Measurements from ENCODE around the gene PRSS57.
"Not testable (repeated sequence)": the region's sequence is repeated elsewhere in the genome, so short reads cannot be mapped to it uniquely, and the experiment has no call there.

PRSS57 gene

GRCh38 chr19:674282-675151 is 20.7 kb downstream of the PRSS57 start:
- DNase-seq (ENCODE audit: low spot score) = no peak

DNA sequence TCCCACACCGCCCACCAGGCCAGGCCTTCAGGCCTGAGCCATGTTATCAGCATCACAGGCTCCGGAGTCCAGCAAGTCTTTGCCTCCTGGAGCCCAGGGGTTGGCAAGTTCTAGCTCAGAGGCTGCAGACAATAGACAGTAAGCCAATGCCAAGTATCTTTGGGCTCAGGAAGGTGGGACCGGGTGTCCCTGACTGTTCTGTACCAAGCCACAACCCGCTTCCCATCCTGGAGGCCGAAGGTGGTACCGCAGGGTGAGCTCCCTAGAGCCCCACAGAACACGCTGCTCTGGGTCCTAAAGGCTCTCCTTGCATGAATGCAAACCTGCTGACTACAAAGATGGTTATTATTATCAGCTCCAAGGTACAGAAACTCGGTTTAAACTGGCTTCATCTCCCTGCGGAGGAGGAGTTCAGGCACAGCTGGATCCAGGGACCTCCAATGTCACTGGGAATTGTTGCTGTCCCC is 24.6 kb downstream of the PRSS57 start:
- no peak for DNase-seq (ENCODE audit: low spot score)

DNA sequence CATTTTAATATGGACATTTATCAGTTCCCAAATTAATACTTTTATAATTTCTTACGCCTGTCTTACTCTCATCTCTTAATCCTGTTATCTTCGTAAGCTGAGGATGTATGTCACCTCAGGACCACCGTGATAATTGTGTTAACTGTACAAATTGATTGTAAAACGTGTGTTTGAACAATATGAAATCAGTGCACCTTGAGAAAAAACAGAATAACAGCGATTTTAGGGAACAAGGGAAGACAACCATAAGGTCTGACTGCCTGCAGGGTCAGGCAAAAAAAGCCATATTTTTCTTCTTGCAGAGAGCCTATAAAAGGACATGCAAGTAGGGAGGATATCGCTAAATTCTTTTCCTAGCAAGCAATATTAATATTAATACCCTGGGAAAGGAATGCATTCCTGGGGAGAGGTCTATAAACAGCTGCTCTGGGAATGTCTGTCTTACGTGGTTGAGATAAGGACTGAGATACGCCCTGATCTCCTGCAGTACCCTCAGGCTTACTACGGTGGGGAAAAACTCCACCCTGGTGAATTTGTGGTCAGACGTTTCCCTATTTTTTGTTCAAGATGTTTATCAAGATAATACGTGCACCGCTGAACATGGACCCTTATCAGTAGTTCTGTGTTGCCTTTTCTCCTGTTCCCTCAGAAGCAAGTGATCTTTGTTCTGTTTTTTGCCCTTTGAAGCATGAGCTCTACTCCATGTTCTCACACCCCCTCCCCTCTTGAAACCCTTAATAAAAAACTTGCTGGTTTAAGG is 26.4 kb downstream of the PRSS57 start:
- not testable (repeated sequence) for DNase-seq (ENCODE audit: low spot score)

GRCh38 chr19:666985-667573 is 28.2 kb downstream of the PRSS57 start:
- DNase-seq (ENCODE audit: low spot score) = not testable (repeated sequence)

DNA sequence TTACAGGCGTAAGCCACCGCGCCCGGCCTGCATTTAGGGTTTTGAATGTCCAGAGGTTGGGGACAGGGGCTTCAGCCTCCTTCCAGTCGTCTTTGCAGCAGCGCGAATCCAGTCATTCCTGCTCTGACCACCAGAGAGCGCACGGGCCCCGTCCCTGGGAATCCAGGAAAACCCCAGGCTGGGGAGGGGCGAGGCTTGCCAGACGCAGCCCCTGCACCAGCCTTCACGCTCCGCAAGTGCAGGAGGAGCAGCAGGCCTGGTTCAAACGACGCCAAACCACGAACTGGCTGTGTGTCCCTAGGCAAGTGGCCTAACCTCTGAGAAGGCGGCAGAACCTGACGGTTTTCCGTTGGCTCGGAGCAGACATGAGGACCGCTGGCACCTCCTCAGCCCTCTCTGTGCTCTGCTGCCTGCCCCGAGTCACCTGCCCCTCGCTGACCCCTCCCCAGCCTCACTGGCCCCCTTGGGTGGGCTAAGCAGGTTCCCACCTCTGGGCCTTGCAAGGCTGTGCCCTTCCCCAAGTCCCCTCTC is 30.3 kb downstream of the PRSS57 start:
- peak; percentile 86 for DNase-seq (ENCODE audit: low spot score)

DNA sequence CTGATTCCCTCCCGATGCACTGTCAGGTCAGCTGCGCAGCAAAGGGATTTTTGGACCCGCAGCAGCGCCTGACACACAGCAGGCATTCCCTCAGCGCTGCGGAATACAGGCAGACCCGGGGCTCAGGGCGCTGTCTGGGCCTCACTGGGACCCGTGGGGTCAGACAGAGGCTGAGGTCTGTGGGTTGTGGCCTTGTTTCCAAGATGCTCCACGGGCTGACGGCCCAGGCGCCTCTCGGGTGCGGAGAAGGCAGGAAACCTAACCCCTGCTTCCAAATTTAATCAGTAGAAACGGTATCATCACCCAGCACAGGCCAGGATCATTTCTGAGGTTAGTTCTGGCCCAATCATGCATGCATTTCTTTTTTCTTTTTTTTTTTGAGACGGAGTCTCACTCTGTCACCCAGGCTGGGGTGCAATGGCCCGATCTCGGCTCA is 31.6 kb downstream of the PRSS57 start:
- DNase-seq (ENCODE audit: low spot score) = no peak

DNA sequence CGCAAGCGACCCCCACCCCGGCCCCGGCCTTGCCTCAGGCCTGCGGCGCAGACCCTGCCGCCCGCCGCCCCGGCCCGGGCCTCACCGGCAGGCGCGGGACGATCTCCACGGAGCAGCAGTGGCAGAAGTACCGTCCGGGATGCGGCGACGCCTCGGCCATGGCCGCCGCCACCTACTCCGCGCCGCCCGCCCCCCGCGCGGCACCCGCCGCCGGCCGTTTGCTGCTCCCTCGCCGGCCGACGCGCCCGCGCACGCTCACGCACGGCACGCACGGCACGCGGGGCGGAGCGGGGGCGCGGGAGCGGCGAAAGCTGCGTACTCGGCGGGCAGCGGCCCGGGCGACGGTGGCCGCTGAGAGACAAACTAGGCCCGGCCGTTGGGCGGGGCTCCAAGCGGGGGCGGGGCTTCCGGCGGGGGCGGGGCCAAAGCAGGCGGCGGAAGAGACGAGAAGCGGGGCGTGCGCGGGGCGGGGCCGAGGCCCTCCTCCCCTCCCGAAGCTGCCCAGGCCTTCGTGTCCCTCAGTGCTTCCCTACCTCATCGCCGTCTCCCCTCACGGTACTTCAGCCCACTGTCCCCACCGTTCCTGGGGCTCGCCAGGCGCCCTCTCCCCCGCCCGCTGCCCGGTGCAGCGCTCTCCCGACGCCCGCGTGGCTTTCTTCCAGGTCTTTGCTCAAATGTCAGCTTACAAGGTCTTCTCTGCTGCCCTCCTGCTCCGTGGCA is 32.1 kb downstream of the PRSS57 start, which contains the start of gene RNF126:
Gene RNF126 (minus strand): TSS at position 253 of the 720 bp plus-strand sequence. CDS start 93 bp downstream, at position 160.
- peak; percentile 95 for DNase-seq (ENCODE audit: low spot score)

DNA sequence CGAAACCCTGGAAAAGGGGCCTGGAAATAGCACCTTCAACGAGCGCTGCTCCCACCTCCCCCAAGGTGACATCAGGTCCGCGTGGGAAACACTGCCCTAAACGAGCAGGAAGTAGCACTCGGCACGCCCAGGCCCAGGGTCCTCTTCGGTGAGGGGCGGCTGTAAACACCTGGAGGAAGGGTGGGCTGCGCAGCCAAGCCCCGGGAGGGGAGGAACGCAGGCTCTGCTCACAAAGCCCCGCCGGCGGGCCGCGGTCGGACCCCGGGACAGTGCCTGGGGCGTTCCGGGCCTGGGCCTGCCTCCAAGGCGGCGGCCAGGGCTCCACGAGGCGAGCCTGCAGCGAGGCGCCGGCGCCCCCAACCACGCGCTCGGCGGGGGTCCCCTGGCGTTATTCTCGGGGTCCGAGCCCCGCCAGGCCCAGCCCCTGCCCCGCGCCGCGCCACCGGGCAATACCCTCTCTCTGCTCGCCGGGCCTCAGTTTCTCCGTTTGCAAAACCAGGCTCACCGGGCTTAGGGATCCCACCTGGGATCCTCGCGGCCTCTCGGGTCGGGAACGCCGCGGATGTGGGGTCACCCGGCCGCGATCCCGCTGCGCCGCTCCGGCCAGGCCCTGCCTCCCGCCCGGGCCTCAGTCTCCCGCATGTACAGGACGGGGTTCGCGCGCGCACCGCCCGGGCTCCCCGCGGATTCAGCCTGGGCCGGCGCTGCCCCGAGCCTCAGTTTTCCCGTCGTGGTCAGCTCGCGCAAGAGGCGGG is 32.9 kb downstream of the PRSS57 start:
- DNase-seq (ENCODE audit: low spot score) = peak; percentile 71

- DNase-seq (ENCODE audit: low spot score) = peak; percentile 73
Observed at GRCh38 chr19:661427-662196, 33.6 kb downstream of the PRSS57 start.

DNA sequence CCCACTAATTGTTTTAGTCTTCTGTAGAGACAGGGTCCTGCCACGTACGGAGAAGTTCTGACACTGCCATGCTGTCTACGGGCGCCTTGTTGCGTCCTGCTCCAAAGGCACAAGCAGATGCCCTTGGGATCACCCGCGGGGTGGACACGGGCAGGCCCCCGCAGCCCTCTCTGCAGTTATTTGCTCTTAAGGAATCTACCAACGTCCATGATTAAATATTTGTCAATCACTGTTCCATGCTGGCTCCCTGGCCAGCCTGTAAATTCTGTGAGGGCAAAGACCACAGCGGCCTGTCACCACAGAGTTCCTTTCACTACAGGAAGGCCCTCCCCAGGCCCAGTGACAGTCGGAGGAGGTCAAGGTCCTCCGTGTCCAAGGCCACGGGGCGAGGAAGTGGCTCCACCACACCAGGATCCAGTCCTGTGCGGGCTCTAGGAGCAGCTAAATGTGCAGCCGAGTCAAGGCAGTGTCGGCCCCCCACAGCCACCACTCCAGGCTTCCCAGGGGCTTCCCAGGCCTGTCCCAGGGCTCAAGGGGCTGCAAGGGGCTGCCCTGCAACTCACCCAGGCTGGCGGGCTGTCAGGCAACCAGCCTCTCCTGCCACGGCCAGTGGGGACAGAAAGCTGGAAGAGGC is 34.3 kb downstream of the PRSS57 start:
- DNase-seq (ENCODE audit: low spot score) = no peak

- DNase-seq (ENCODE audit: low spot score) = no peak
Observed at GRCh38 chr19:658916-659839, 36.1 kb downstream of the PRSS57 start.

- DNase-seq (ENCODE audit: low spot score) = no peak
Observed at GRCh38 chr19:658059-658839, 37.0 kb downstream of the PRSS57 start.

DNA sequence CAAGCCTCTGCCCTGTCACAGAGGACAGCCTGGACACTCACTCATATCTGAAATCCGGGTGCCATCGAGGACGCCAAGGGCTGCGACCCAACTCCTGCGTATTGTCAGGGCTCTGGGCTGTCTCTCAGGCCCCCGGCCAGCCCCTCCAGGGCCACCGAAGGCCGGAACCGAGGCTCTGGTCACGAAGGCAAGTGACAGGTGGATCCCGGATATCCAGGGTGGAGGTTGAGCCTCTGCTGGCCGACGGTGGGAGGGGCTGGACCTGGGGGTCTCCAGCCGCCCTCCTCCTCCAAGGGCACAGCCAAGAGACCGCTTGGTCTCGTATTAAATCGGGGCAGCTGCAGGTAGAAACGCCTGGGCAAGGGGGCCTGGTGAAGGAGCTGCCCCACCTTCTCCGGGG is 37.6 kb downstream of the PRSS57 start:
- no peak for DNase-seq (ENCODE audit: low spot score)

GRCh38 chr19:656751-657559 is 38.3 kb downstream of the PRSS57 start:
- DNase-seq (ENCODE audit: low spot score) = no peak

GRCh38 chr19:655691-656090 is 39.6 kb downstream of the PRSS57 start:
- DNase-seq (ENCODE audit: low spot score) = no peak

GRCh38 chr19:653425-653824 is 41.8 kb downstream of the PRSS57 start:
- no peak for DNase-seq (ENCODE audit: low spot score)
